22Rv1 (cell line): ENCODE measurements around the gene EXOSC1.
"Not testable (repeated sequence)": the region's sequence is repeated elsewhere in the genome, so short reads cannot be mapped to it uniquely, and the experiment has no call there.

Experiments used
- H3K27ac ChIP-seq: fragments of 450-650 bp; 2 replicates; pipeline ENCODE4 v1.5.1; 2017
- CTCF ChIP-seq: fragments of 450-650 bp; IDR thresholded peaks from 2 replicates; pipeline ENCODE4 v1.5.1; 2017; ENCODE audit warnings: mild to moderate bottlenecking
- ZFX ChIP-seq: fragments of 450-650 bp; IDR thresholded peaks from 2 replicates; pipeline ENCODE4 v1.6.1; 2017; ENCODE audit warnings: antibody characterized with exemption, borderline replicate concordance

The EXOSC1 gene

GRCh38 chr10:97407952-97408248, 37.9 kb downstream of the EXOSC1 start:
- H3K27ac ChIP-seq: no peak overlapping the region
- no peak for TF ChIP-seq ZFX
- TF ChIP-seq CTCF: no peak

GRCh38 chr10:97407211-97407951, 38.4 kb downstream of the EXOSC1 start:
- TF ChIP-seq CTCF: peak; percentile 96
- TF ChIP-seq ZFX: no peak
- 0 out of 2 replicates have a peak overlapping the region, but pooled peaks have one; percentile 8 for H3K27ac ChIP-seq

- H3K27ac ChIP-seq: not testable (repeated sequence)
These were observed 39.3 kb downstream of the EXOSC1 start for GRCh38 chr10:97406483-97406882.

- no peak overlapping the region for H3K27ac ChIP-seq
- TF ChIP-seq CTCF: no peak
- TF ChIP-seq ZFX: no peak
These were observed 39.7 kb downstream of the EXOSC1 start for GRCh38 chr10:97406064-97406463.

GRCh38 chr10:97404044-97404443, 41.8 kb downstream of the EXOSC1 start:
- no peak overlapping the region for H3K27ac ChIP-seq
- TF ChIP-seq ZFX: no peak
- no peak for TF ChIP-seq CTCF

- H3K27ac ChIP-seq: peak overlapping the region; percentile 85
- TF ChIP-seq CTCF (no peak), ZFX (no peak)
These were observed 44.3 kb downstream of the EXOSC1 start for GRCh38 chr10:97401455-97401919.

GRCh38 chr10:97400665-97401454, 44.9 kb downstream of the EXOSC1 start, which contains the start of gene RRP12:
Gene RRP12, minus strand, starts transcription at chr10:97401340. Its CDS starts 109 bp downstream, at chr10:97401231.
- H3K27ac ChIP-seq: peak within 1 kb of the TSS; percentile 85
- TF ChIP-seq CTCF (peak; percentile 18), ZFX (no peak)
